Neural progenitor cell (in vitro differentiated cells): Measurements from ENCODE around the gene NETO2. TPM values are rescaled to one million over a fixed set of nuclear protein-coding genes. Genes with fewer than 3 reads are reported as not detected.

ENCODE experiments used
- DNase-seq: peaks from one replicate; pipeline ENCODE4 v3.0.0-alpha.2; 2016; ENCODE audit warnings: low spot score
- H2AFZ ChIP-seq: fragments of 200-600 bp; sonication (generic); replicated peaks from 2 replicates; pipeline ENCODE4 v1.6.1; 2016; ENCODE audit warnings: antibody characterized with exemption
- H3F3A ChIP-seq: fragments of 200-600 bp; sonication (generic); 2 replicates; pipeline ENCODE4 v1.6.1; 2016; ENCODE audit warnings: antibody characterized with exemption, low read depth
- H3K27ac ChIP-seq: fragments of 200-600 bp; sonication (generic); 2 replicates; pipeline ENCODE4 v1.5.1; 2016; ENCODE audit warnings: mild to moderate bottlenecking
- H3K27me3 ChIP-seq: fragments of 200-600 bp; sonication (generic); 2 replicates; pipeline ENCODE4 v1.6.1; 2016; ENCODE audit warnings: mild to moderate bottlenecking, moderate library complexity
- H3K36me3 ChIP-seq: fragments of 200-600 bp; sonication (generic); 2 replicates; pipeline ENCODE4 v1.5.1; 2016
- H3K4me1 ChIP-seq: fragments of 200-600 bp; sonication (generic); 2 replicates; pipeline ENCODE4 v1.6.1; 2016; ENCODE audit warnings: mixed run types
- H3K4me2 ChIP-seq: fragments of 200-600 bp; sonication (generic); 2 replicates; pipeline ENCODE4 v1.6.1; 2016
- H3K4me3 ChIP-seq: fragments of 200-600 bp; sonication (generic); 2 replicates; pipeline ENCODE4 v1.5.1; 2016
- H3K79me2 ChIP-seq: fragments of 200-600 bp; sonication (generic); 2 replicates; pipeline ENCODE4 v1.6.1; 2016; ENCODE audit warnings: low read depth
- H3K9ac ChIP-seq: fragments of 200-600 bp; sonication (generic); 2 replicates; pipeline ENCODE4 v1.6.1; 2016
- H3K9me3 ChIP-seq: fragments of 200-600 bp; sonication (generic); 2 replicates; pipeline ENCODE4 v1.5.1; 2016; ENCODE audit warnings: low read depth
- H4K20me1 ChIP-seq: fragments of 200-600 bp; sonication (generic); 2 replicates; pipeline ENCODE4 v1.6.1; 2016; ENCODE audit warnings: low read depth
- H3K27ac Mint-ChIP-seq: 3 replicates; pipeline ENCODE4 v1.8.0; 2021; ENCODE audit warnings: mixed read lengths
- H3K27me3 Mint-ChIP-seq: 2 replicates; pipeline ENCODE4 v1.8.0; 2022; ENCODE audit warnings: low read depth, mild to moderate bottlenecking, inconsistent platforms, moderate library complexity, mixed read lengths; ENCODE audit not compliant: insufficient read depth
- H3K36me3 Mint-ChIP-seq: 3 replicates; pipeline ENCODE4 v1.8.0; 2021; ENCODE audit warnings: mixed read lengths
- H3K4me1 Mint-ChIP-seq: 3 replicates; pipeline ENCODE4 v1.8.0; 2021; ENCODE audit warnings: mixed read lengths
- H3K4me3 Mint-ChIP-seq: 3 replicates; pipeline ENCODE4 v1.8.0; 2021; ENCODE audit warnings: mild to moderate bottlenecking, moderate library complexity, mixed read lengths
- H3K9me3 Mint-ChIP-seq: 3 replicates; pipeline ENCODE4 v1.8.0; 2020; ENCODE audit warnings: mixed read lengths
- EZH2 ChIP-seq: fragments of 200-600 bp; sonication (generic); IDR thresholded peaks from 2 replicates; pipeline ENCODE4 v1.6.1; 2017; ENCODE audit warnings: antibody characterized with exemption, mild to moderate bottlenecking, moderate library complexity
- EZH2phosphoT487 ChIP-seq: fragments of 200-600 bp; sonication (generic); IDR thresholded peaks from 2 replicates; pipeline ENCODE4 v1.6.1; 2017; ENCODE audit warnings: antibody characterized with exemption
- total RNA-seq: library from RNA; depleted of rRNA; stranded (reverse); fragments of >200 nt; gene quantifications from 2 replicates; pipeline ENCODE4 v1.2.3, GENCODE V29; 2015; ENCODE audit warnings: low replicate concordance
- TF ChIP-seq, protein P1 (sequence below): fragments of 200-600 bp; sonication (generic); IDR thresholded peaks from 2 replicates; pipeline ENCODE4 v1.5.1; 2017; ENCODE audit warnings: antibody characterized with exemption, mild to moderate bottlenecking

Gene NETO2
- total RNA-seq, 1 donor from 2014 or later = 32.0 TPM

DNA sequence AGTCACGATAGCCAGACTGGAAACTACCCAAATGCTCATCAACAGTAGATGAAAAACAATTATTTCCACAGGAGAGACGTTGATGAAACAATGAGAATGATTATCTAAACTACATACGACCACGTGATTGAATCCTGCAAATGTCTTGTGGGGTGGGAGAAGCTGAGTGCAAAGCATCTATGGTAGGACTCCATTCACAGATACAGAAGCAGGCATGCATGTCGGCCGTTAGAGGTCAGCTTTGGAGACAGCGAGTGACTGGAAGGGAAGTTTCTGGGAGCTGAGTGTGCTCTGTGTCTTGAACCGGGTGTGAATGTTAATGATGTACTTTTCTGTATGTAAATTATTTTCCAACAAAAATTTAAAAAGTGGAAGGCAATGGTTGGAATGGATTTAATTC, 98.7 kb downstream of the NETO2 start:
- H3K9me3 Mint-ChIP-seq = no peaks in the 10 kb centered on the region
- no peak overlapping the region for H3K9ac ChIP-seq
- H3K4me2 ChIP-seq = no peak overlapping the region
- no peaks in the 10 kb centered on the region for H3K36me3 Mint-ChIP-seq
- DNase-seq = no peak
- peaks cover 5% of the 10 kb centered on the region for H3F3A ChIP-seq
- H3K36me3 ChIP-seq = no peaks in the 10 kb centered on the region
- no peak overlapping the region for H3K4me3 Mint-ChIP-seq
- no peak overlapping the region for H3K27ac ChIP-seq
- no peaks in the 10 kb centered on the region for H3K27me3 ChIP-seq
- peaks cover 8% of the 10 kb centered on the region for H3K4me1 Mint-ChIP-seq
- TF ChIP-seq EZH2 = no peak
- TF ChIP-seq, protein P1, sequence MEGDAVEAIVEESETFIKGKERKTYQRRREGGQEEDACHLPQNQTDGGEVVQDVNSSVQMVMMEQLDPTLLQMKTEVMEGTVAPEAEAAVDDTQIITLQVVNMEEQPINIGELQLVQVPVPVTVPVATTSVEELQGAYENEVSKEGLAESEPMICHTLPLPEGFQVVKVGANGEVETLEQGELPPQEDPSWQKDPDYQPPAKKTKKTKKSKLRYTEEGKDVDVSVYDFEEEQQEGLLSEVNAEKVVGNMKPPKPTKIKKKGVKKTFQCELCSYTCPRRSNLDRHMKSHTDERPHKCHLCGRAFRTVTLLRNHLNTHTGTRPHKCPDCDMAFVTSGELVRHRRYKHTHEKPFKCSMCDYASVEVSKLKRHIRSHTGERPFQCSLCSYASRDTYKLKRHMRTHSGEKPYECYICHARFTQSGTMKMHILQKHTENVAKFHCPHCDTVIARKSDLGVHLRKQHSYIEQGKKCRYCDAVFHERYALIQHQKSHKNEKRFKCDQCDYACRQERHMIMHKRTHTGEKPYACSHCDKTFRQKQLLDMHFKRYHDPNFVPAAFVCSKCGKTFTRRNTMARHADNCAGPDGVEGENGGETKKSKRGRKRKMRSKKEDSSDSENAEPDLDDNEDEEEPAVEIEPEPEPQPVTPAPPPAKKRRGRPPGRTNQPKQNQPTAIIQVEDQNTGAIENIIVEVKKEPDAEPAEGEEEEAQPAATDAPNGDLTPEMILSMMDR = no peak
- TF ChIP-seq EZH2phosphoT487 = no peak
- H3K4me1 ChIP-seq = peaks cover 13% of the 10 kb centered on the region
- no peaks in the 10 kb centered on the region for H3K9me3 ChIP-seq
- H2AFZ ChIP-seq = no peak overlapping the region
- peaks cover 11% of the 10 kb centered on the region for H3K27me3 Mint-ChIP-seq
- no peaks in the 10 kb centered on the region for H3K79me2 ChIP-seq
- no peak overlapping the region for H3K27ac Mint-ChIP-seq
- no peak overlapping the region for H3K4me3 ChIP-seq
- H4K20me1 ChIP-seq = no peaks in the 10 kb centered on the region

DNA sequence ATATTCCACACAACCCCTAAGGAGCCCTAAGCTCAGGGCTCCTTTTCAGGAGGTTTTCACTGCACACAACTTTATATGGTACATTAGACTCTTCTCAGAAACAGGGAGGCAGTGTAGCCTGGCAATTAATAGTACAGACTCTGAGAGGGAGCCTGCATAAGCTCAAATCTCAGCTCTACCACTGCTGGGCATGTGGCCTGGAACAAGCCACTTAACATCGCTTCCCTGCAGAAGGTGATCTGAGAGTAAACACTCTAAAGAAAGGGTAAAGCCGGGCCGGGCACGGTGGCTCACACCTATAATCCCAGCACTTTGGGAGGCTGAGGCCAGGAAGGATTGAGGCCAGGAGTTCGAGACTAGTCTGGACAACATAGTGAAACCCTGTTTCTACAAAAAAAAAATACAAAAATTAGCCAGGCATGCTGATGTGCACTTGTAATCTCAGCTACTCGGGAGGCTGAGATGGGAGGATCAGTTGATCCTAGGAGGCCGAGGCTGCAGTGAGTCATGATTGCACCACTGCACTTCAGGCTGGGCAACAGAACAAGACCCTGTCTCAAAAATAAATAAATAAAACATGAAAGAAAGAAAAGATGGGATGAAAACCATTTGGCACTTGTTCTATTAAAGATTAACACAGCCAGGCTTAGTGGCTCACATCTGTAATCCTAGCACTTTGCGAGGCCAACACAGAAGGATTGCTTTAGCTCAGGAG, 99.6 kb downstream of the NETO2 start:
- no peak for DNase-seq
- no peaks in the 10 kb centered on the region for H3K9me3 ChIP-seq
- peaks cover 8% of the 10 kb centered on the region for H3K4me1 Mint-ChIP-seq
- H3K4me3 Mint-ChIP-seq = no peak overlapping the region
- TF ChIP-seq, protein P1 = no peak
- no peak for TF ChIP-seq EZH2phosphoT487
- TF ChIP-seq EZH2 = no peak
- no peak overlapping the region for H3K27ac ChIP-seq
- no peaks in the 10 kb centered on the region for H4K20me1 ChIP-seq
- H3K4me2 ChIP-seq = no peak overlapping the region
- H3K79me2 ChIP-seq = no peaks in the 10 kb centered on the region
- no peaks in the 10 kb centered on the region for H3K36me3 ChIP-seq
- H3K27me3 ChIP-seq = no peaks in the 10 kb centered on the region
- no peaks in the 10 kb centered on the region for H3K9me3 Mint-ChIP-seq
- peaks cover 13% of the 10 kb centered on the region for H3K27me3 Mint-ChIP-seq
- no peak overlapping the region for H3K4me3 ChIP-seq
- H3K36me3 Mint-ChIP-seq = no peaks in the 10 kb centered on the region
- no peak overlapping the region for H3K9ac ChIP-seq
- no peak overlapping the region for H3K27ac Mint-ChIP-seq
- peaks cover 13% of the 10 kb centered on the region for H3K4me1 ChIP-seq
- peaks cover 5% of the 10 kb centered on the region for H3F3A ChIP-seq
- no peak overlapping the region for H2AFZ ChIP-seq

DNA sequence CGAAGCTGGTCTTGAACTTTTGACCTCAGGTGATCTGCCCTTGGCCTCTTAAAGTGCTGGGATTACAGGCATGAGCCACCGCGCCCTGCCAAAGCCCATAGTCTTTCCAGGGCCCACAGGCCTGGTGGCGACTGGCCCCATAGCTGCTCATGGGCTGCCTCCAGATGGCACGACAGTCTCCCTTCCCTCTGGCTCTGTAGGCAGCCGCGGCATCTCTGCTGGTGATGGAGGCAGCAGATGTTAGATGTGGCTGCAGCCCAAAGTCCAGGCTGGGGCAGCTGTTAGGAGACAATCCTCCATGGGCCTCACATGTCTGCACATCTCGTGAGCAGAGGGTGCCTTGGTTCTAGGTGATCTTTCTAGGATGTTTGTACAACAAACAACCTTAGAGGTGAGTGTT, 100.5 kb downstream of the NETO2 start:
- Histone ChIP-seq H4K20me1 (no peaks in the 10 kb centered on the region), H3K4me3 (no peak overlapping the region), H3K9ac (no peak overlapping the region), H3K27me3 (peaks cover 5% of the 10 kb centered on the region), H3K79me2 (no peaks in the 10 kb centered on the region), H3K4me1 (peaks cover 13% of the 10 kb centered on the region), H3F3A (peaks cover 5% of the 10 kb centered on the region), H3K36me3 (no peaks in the 10 kb centered on the region), H3K4me2 (no peak overlapping the region), H2AFZ (no peak overlapping the region), H3K9me3 (no peaks in the 10 kb centered on the region), H3K27ac (no peak overlapping the region)
- Mint-ChIP-seq H3K4me1 (peaks cover 8% of the 10 kb centered on the region), H3K27ac (no peak overlapping the region), H3K9me3 (no peaks in the 10 kb centered on the region), H3K36me3 (no peaks in the 10 kb centered on the region), H3K4me3 (no peak overlapping the region), H3K27me3 (peaks cover 13% of the 10 kb centered on the region)
- TF ChIP-seq EZH2 (no peak), EZH2phosphoT487 (no peak)
- TF ChIP-seq, protein P1 = no peak
- no peak for DNase-seq
